ENCODE data around the gene PSMC5. TPM values are rescaled to one million over a fixed set of nuclear protein-coding genes. Genes with fewer than 3 reads are reported as not detected.

Gene PSMC5
- total and polyA plus RNA-seq, 8 donors, result 36.5 to 154 (median 55.1) TPM

- H3K4me1 ChIP-seq, result peaks cover 9 to 23% (median 21%) of the 10 kb centered on the region in 3 donors
- FAIRE-seq (no peak), DNase-seq (no peak), ATAC-seq (no peak)
- intact Hi-C loops (cut with DNase I), result no loop called here
- H3K27me3 ChIP-seq, result no peaks in the 10 kb centered on the region
- peaks cover 0 to 67% (median 55%) of the 10 kb centered on the region in 3 donors for H3K36me3 ChIP-seq
- H3K4me3 ChIP-seq, result no peak overlapping the region
- 87 to 93% methylated on average over 14 of the region's 14 CpGs for WGBS, 2 donors
- H3K27ac ChIP-seq, result no peak overlapping the region
- no peaks in the 10 kb centered on the region for H3K9me3 ChIP-seq
- no peak for TF ChIP-seq CTCF (IDR thresholded peaks at IDR 0.05)
These were observed 6.0 kb downstream of the PSMC5 start for GRCh38 chr17:63833026-63833740.

GRCh38 chr17:63833741-63834373 is 6.6 kb downstream of the PSMC5 start:
- Histone ChIP-seq H3K27me3 (no peaks in the 10 kb centered on the region), H3K4me1 (peaks cover 13 to 23% (median 22%) of the 10 kb centered on the region in 3 donors), H3K9me3 (no peaks in the 10 kb centered on the region), H3K4me3 (no peak overlapping the region), H3K27ac (no peak overlapping the region), H3K36me3 (peaks cover 0 to 67% (median 55%) of the 10 kb centered on the region in 3 donors)
- ATAC-seq (no peak), FAIRE-seq (no peak), DNase-seq (no peak)
- no peak for TF ChIP-seq CTCF (IDR thresholded peaks at IDR 0.05)
- WGBS, 2 donors, result 91 to 94% methylated on average over 15 of the region's 15 CpGs
- intact Hi-C loops (cut with DNase I), result no loop called here

GRCh38 chr17:63834431-63835166 is 7.4 kb downstream of the PSMC5 start:
- ATAC-seq (peak in 3 of 4 donors; percentile 29 to 63 (median 50)), FAIRE-seq (no peak), DNase-seq (peak in 1 of 6 donors; percentile 51)
- intact Hi-C loops (cut with DNase I), result no loop called here
- Histone ChIP-seq H3K4me1 (peaks cover 20 to 24% (median 22%) of the 10 kb centered on the region in 3 donors), H3K27me3 (no peaks in the 10 kb centered on the region), H3K27ac (no peak overlapping the region), H3K36me3 (peaks cover 0 to 64% (median 54%) of the 10 kb centered on the region in 3 donors), H3K4me3 (no peak overlapping the region), H3K9me3 (no peaks in the 10 kb centered on the region)
- 48 to 53% methylated on average over 13 of the region's 13 CpGs for WGBS, 2 donors
- TF ChIP-seq CTCF (IDR thresholded peaks at IDR 0.05), result peak in 1 of 4 donors; percentile 13

- 86 to 88% methylated on average over 9 of the region's 9 CpGs for WGBS, 2 donors
- peaks cover 0 to 59% (median 49%) of the 10 kb centered on the region in 3 donors for H3K36me3 ChIP-seq
- no peak overlapping the region for H3K4me3 ChIP-seq
- H3K4me1 ChIP-seq, result peaks cover 27 to 29% (median 29%) of the 10 kb centered on the region in 3 donors
- no peak for DNase-seq
- ATAC-seq, result no peak
- no peaks in the 10 kb centered on the region for H3K27me3 ChIP-seq
- intact Hi-C loops (cut with DNase I), result no loop called here
- no peak for TF ChIP-seq CTCF (IDR thresholded peaks at IDR 0.05)
- no peak overlapping the region for H3K27ac ChIP-seq
- no peak for FAIRE-seq
- H3K9me3 ChIP-seq, result no peaks in the 10 kb centered on the region
These were observed 8.0 kb downstream of the PSMC5 start for GRCh38 chr17:63835167-63835720.
